Esophagus squamous epithelium (tissue), 4 donors: Measurements from ENCODE around the gene FGGY.

ENCODE experiments used
- CTCF ChIP-seq, 6 experiments: fragments of 450-650 bp in 4 of 6; fragments of 200-600 bp in 2 of 6; sonication (generic) in 2 of 6; IDR thresholded peaks; one replicate each; pipeline ENCODE4 v1.5.1; 2016 to 2019; ENCODE audit warnings: antibody characterized with exemption in 6 of 6, mild to moderate bottlenecking in 4 of 6, moderate library complexity in 4 of 6
- POLR2A ChIP-seq, 4 donors: fragments of 450-650 bp; IDR thresholded peaks; one replicate each; pipeline ENCODE4 v1.6.1; 2017; ENCODE audit warnings: antibody characterized with exemption in 4 of 4, mild to moderate bottlenecking in 4 of 4, moderate library complexity in 3 of 4

GRCh38 chr1:59359325-59359724 is 62.4 kb downstream of the FGGY start:
- TF ChIP-seq POLR2A (IDR thresholded peaks at IDR 0.05), result no peak
- TF ChIP-seq CTCF (IDR thresholded peaks at IDR 0.05), result no peak
